ENCODE data around the gene CAMTA1. TPM values are rescaled to one million over a fixed set of nuclear protein-coding genes. Genes with fewer than 3 reads are reported as not detected.

CAMTA1 gene
- total RNA-seq, 1 donor from 2014 or later, result 160 TPM

GRCh38 chr1:6861075-6861724 is 75.9 kb downstream of the CAMTA1 start:
- intact Hi-C loops (cut with micrococcal nuclease), result no loop called here
- Histone ChIP-seq H3K4me1 (peaks cover 15% of the 10 kb centered on the region), H3K27ac (replicated peaks) (no peak overlapping the region), H3K9me3 (replicated peaks) (no peaks in the 10 kb centered on the region), H3K4me3 (no peak overlapping the region), H3K27me3 (ENCODE audit: low read depth) (no peaks in the 10 kb centered on the region), H3K36me3 (peaks cover 7% of the 10 kb centered on the region)
- DNase-seq, result no peak
- TF ChIP-seq CTCF (IDR thresholded peaks at IDR 0.05; ENCODE audit: borderline replicate concordance), result no peak

- H3K27ac ChIP-seq (replicated peaks), result no peak overlapping the region
- no peak overlapping the region for H3K4me3 ChIP-seq
- H3K9me3 ChIP-seq (replicated peaks), result no peaks in the 10 kb centered on the region
- H3K36me3 ChIP-seq, result peaks cover 7% of the 10 kb centered on the region
- H3K27me3 ChIP-seq (ENCODE audit: low read depth), result no peaks in the 10 kb centered on the region
- DNase-seq, result no peak
- no peak for TF ChIP-seq CTCF (IDR thresholded peaks at IDR 0.05; ENCODE audit: borderline replicate concordance)
- peaks cover 25% of the 10 kb centered on the region for H3K4me1 ChIP-seq
- intact Hi-C loops (cut with micrococcal nuclease), result no loop called here
Observed at GRCh38 chr1:6862906-6863305, 77.7 kb downstream of the CAMTA1 start.

GRCh38 chr1:6864166-6864565 is 78.9 kb downstream of the CAMTA1 start:
- no peaks in the 10 kb centered on the region for H3K27me3 ChIP-seq (ENCODE audit: low read depth)
- no peaks in the 10 kb centered on the region for H3K9me3 ChIP-seq (replicated peaks)
- H3K4me3 ChIP-seq, result no peak overlapping the region
- peaks cover 7% of the 10 kb centered on the region for H3K36me3 ChIP-seq
- H3K27ac ChIP-seq (replicated peaks), result no peak overlapping the region
- TF ChIP-seq CTCF (IDR thresholded peaks at IDR 0.05; ENCODE audit: borderline replicate concordance), result no peak
- H3K4me1 ChIP-seq, result peaks cover 34% of the 10 kb centered on the region
- intact Hi-C loops (cut with micrococcal nuclease), result no loop called here
- no peak for DNase-seq

- Histone ChIP-seq H3K36me3 (peaks cover 7% of the 10 kb centered on the region), H3K9me3 (replicated peaks) (no peaks in the 10 kb centered on the region), H3K27me3 (ENCODE audit: low read depth) (no peaks in the 10 kb centered on the region), H3K4me1 (peaks cover 36% of the 10 kb centered on the region), H3K27ac (replicated peaks) (no peak overlapping the region), H3K4me3 (no peak overlapping the region)
- DNase-seq, result no peak
- intact Hi-C loops (cut with micrococcal nuclease), result no loop called here
- no peak for TF ChIP-seq CTCF (IDR thresholded peaks at IDR 0.05; ENCODE audit: borderline replicate concordance)
Observed at GRCh38 chr1:6866825-6867224, 81.6 kb downstream of the CAMTA1 start.

- H3K27me3 ChIP-seq (ENCODE audit: low read depth), result no peaks in the 10 kb centered on the region
- intact Hi-C loops (cut with micrococcal nuclease), result no loop called here
- no peak for DNase-seq
- no peak for TF ChIP-seq CTCF (IDR thresholded peaks at IDR 0.05; ENCODE audit: borderline replicate concordance)
- H3K4me1 ChIP-seq, result peaks cover 36% of the 10 kb centered on the region
- H3K9me3 ChIP-seq (replicated peaks), result no peaks in the 10 kb centered on the region
- no peak overlapping the region for H3K4me3 ChIP-seq
- peaks cover 7% of the 10 kb centered on the region for H3K36me3 ChIP-seq
- H3K27ac ChIP-seq (replicated peaks), result no peak overlapping the region
Observed at GRCh38 chr1:6867321-6867720, 82.1 kb downstream of the CAMTA1 start.

All from left ventricle myocardium inferior (tissue), 1 donor.